GM21515 (cell line): ENCODE data around the gene BRAF.
"Not testable (repeated sequence)": the region's sequence is repeated elsewhere in the genome, so short reads cannot be mapped to it uniquely, and the experiment has no call there.

Source experiments
- ATAC-seq: cut with Tn5 transposase; IDR thresholded peaks from one replicate; pipeline ENCODE4 v1.9.1; 2021; ENCODE audit not compliant: unreplicated experiment

Gene BRAF

GRCh38 chr7:140881507-140882228 is 43.1 kb downstream of the BRAF start:
- peak; percentile 53 for ATAC-seq

GRCh38 chr7:140877249-140877524 is 47.5 kb downstream of the BRAF start:
- ATAC-seq = no peak

- ATAC-seq = peak; percentile 75
These were observed 48.0 kb downstream of the BRAF start for GRCh38 chr7:140876519-140877248.

- ATAC-seq = no peak
These were observed 51.3 kb downstream of the BRAF start for GRCh38 chr7:140873434-140873833.

- no peak for ATAC-seq
These were observed 54.7 kb downstream of the BRAF start for GRCh38 chr7:140870003-140870402.

- no peak for ATAC-seq
These were observed 55.3 kb downstream of the BRAF start for GRCh38 chr7:140869430-140869829.

- no peak for ATAC-seq
These were observed 57.0 kb downstream of the BRAF start for GRCh38 chr7:140867467-140868462.

- ATAC-seq = no peak
These were observed 57.8 kb downstream of the BRAF start for GRCh38 chr7:140866926-140867325.

GRCh38 chr7:140864732-140865131 is 60.0 kb downstream of the BRAF start:
- ATAC-seq = no peak

GRCh38 chr7:140863867-140864266 is 60.9 kb downstream of the BRAF start:
- no peak for ATAC-seq

- no peak for ATAC-seq
These were observed 61.5 kb downstream of the BRAF start for GRCh38 chr7:140863184-140863583.

- ATAC-seq = no peak
These were observed 67.7 kb downstream of the BRAF start for GRCh38 chr7:140857048-140857447.

GRCh38 chr7:140841166-140841715 is 83.5 kb downstream of the BRAF start:
- ATAC-seq = no peak

GRCh38 chr7:140831724-140832123 is 93.0 kb downstream of the BRAF start:
- ATAC-seq = no peak

GRCh38 chr7:140829720-140830119 is 95.0 kb downstream of the BRAF start:
- ATAC-seq = no peak

GRCh38 chr7:140828741-140829140 is 96.0 kb downstream of the BRAF start:
- ATAC-seq = no peak

GRCh38 chr7:140817383-140817782 is 107.3 kb downstream of the BRAF start:
- not testable (repeated sequence) for ATAC-seq

- peak; percentile 87 for ATAC-seq
These were observed 113.7 kb downstream of the BRAF start for GRCh38 chr7:140810830-140811556.

GRCh38 chr7:140810385-140810784 is 114.3 kb downstream of the BRAF start:
- no peak for ATAC-seq

GRCh38 chr7:140778975-140779374 is 145.8 kb downstream of the BRAF start:
- ATAC-seq = no peak

GRCh38 chr7:140778568-140778967 is 146.2 kb downstream of the BRAF start:
- no peak for ATAC-seq
